Measurements from ENCODE around the gene INPP5D.

GRCh38 chr2:233112329-233112728, 52.2 kb downstream of the INPP5D start:
- TF ChIP-seq YY1 (IDR thresholded peaks at IDR 0.05; ENCODE audit: low read depth) (no peak), RAD21 (IDR thresholded peaks at IDR 0.05; ENCODE audit: low read depth) (no peak)
